GM23338 (cell line): ENCODE data around the gene DCBLD2. TPM values are rescaled to one million over a fixed set of nuclear protein-coding genes. Genes with fewer than 3 reads are reported as not detected.

Source experiments
- ATAC-seq: fragments of 200-7000 bp; cut with Tn5 transposase; 3 replicates; pipeline ENCODE4 v1.9.1; 2020
- DNase-seq: peaks from one replicate; pipeline ENCODE4 v3.0.0-alpha.2; 2015; ENCODE audit warnings: low spot score
- H2AFZ ChIP-seq: fragments of 200-600 bp; sonication (generic); 2 replicates; pipeline ENCODE4 v1.8.0; 2016; ENCODE audit warnings: antibody characterized with exemption, mild to moderate bottlenecking, moderate library complexity
- H3F3A ChIP-seq: fragments of 200-600 bp; sonication (generic); replicated peaks from 2 replicates; pipeline ENCODE4 v1.8.0; 2017; ENCODE audit warnings: antibody characterized with exemption, mixed run types, low read depth
- H3K27ac ChIP-seq: fragments of 200-600 bp; sonication (generic); 2 replicates; pipeline ENCODE4 v1.6.1; 2016; ENCODE audit warnings: low read depth
- H3K27me3 ChIP-seq: fragments of 200-600 bp; sonication (generic); 2 replicates; pipeline ENCODE4 v1.8.0; 2016; ENCODE audit warnings: mild to moderate bottlenecking, mixed run types, moderate library complexity; ENCODE audit not compliant: insufficient read depth
- H3K36me3 ChIP-seq: fragments of 200-600 bp; sonication (generic); 2 replicates; pipeline ENCODE4 v1.8.0; 2016; ENCODE audit warnings: mild to moderate bottlenecking; ENCODE audit not compliant: insufficient read depth
- H3K4me1 ChIP-seq: fragments of 200-600 bp; sonication (generic); 2 replicates; pipeline ENCODE4 v1.8.0; 2016; ENCODE audit warnings: mild to moderate bottlenecking, moderate library complexity; ENCODE audit not compliant: insufficient read depth
- H3K4me2 ChIP-seq: fragments of 200-600 bp; sonication (generic); 2 replicates; pipeline ENCODE4 v1.7.1; 2017; ENCODE audit warnings: mixed run types
- H3K4me3 ChIP-seq: fragments of 200-600 bp; sonication (generic); 2 replicates; pipeline ENCODE4 v1.6.1; 2016; ENCODE audit warnings: mixed run types
- H3K79me2 ChIP-seq: fragments of 200-600 bp; sonication (generic); replicated peaks from 2 replicates; pipeline ENCODE4 v1.8.0; 2017; ENCODE audit warnings: mild to moderate bottlenecking; ENCODE audit not compliant: insufficient read depth
- H3K9me2 ChIP-seq: fragments of 200-600 bp; sonication (generic); 2 replicates; pipeline ENCODE4 v1.8.0; 2017; ENCODE audit not compliant: insufficient read depth
- H4K20me1 ChIP-seq: fragments of 200-600 bp; sonication (generic); replicated peaks from 2 replicates; pipeline ENCODE4 v1.8.0; 2017; ENCODE audit warnings: mild to moderate bottlenecking; ENCODE audit not compliant: insufficient read depth
- H3K27ac Mint-ChIP-seq: 2 replicates; pipeline ENCODE4 v1.8.0; 2020; ENCODE audit warnings: inconsistent platforms, mild to moderate bottlenecking, moderate library complexity, mixed read lengths
- H3K27me3 Mint-ChIP-seq: 3 replicates; pipeline ENCODE4 v1.8.0; 2022; ENCODE audit warnings: low read depth, mild to moderate bottlenecking, moderate library complexity, mixed read lengths, inconsistent platforms; ENCODE audit not compliant: insufficient read depth, poor library complexity
- H3K36me3 Mint-ChIP-seq: 3 replicates; pipeline ENCODE4 v1.8.0; 2021; ENCODE audit warnings: low read depth, mild to moderate bottlenecking, inconsistent platforms, moderate library complexity, mixed read lengths
- H3K4me1 Mint-ChIP-seq: 3 replicates; pipeline ENCODE4 v1.8.0; 2020; ENCODE audit warnings: mild to moderate bottlenecking, inconsistent platforms, mixed read lengths
- H3K4me3 Mint-ChIP-seq: 3 replicates; pipeline ENCODE4 v1.8.0; 2021; ENCODE audit warnings: moderate library complexity, mild to moderate bottlenecking, inconsistent platforms, mixed read lengths
- H3K9me3 Mint-ChIP-seq: 3 replicates; pipeline ENCODE4 v1.8.0; 2020; ENCODE audit warnings: moderate library complexity, mild to moderate bottlenecking, inconsistent platforms, mixed read lengths
- CREB1 ChIP-seq: fragments of 250-450 bp; sonication (Bioruptor Pico); IDR thresholded peaks from 2 replicates; pipeline ENCODE4 v1.5.0; 2020; ENCODE audit warnings: low read depth, mild to moderate bottlenecking, moderate library complexity
- CTCF ChIP-seq, 2 experiments: fragments of 200-600 bp in 1 of 2; sonication (generic) in 1 of 2; conservative IDR thresholded peaks; 2 replicates each; pipeline versions ENCODE4 v1.5.1 to v1.6.1; 2016 to 2017; ENCODE audit warnings: antibody characterized with exemption in 2 of 2, low read depth in 2 of 2, mild to moderate bottlenecking in 2 of 2, moderate library complexity in 1 of 2
- EZH2phosphoT487 ChIP-seq: fragments of 200-600 bp; sonication (generic); IDR thresholded peaks from one replicate; pipeline ENCODE4 v1.8.1; 2018; ENCODE audit warnings: antibody characterized with exemption; ENCODE audit not compliant: unreplicated experiment
- JUNB ChIP-seq: IDR thresholded peaks from one replicate; pipeline ENCODE4 v1.6.1; 2016; ENCODE audit warnings: antibody characterized with exemption; ENCODE audit not compliant: unreplicated experiment
- NANOG ChIP-seq: IDR thresholded peaks from 2 replicates; pipeline ENCODE4 v1.6.1; 2016; ENCODE audit warnings: antibody characterized with exemption, borderline replicate concordance
- STAT1 ChIP-seq: IDR thresholded peaks from one replicate; pipeline ENCODE4 v1.6.1; 2016; ENCODE audit warnings: antibody characterized with exemption; ENCODE audit not compliant: unreplicated experiment
- ZNF331 ChIP-seq: fragments of 250-450 bp; sonication (Bioruptor Pico); IDR thresholded peaks from 2 replicates; pipeline ENCODE4 v1.5.0; 2020; ENCODE audit warnings: low read depth, mild to moderate bottlenecking, moderate library complexity
- polyA plus RNA-seq: library from polyadenylated mRNA; unstranded; fragments of >200 nt; fragmentation: Nextera tagmentation; extraction: Ambion mirVana; gene quantifications from 2 replicates; pipeline ENCODE4 v1.2.1, GENCODE V29; 2016
- total RNA-seq: library from RNA; depleted of rRNA; stranded (reverse); fragments of >200 nt; shearing (Covaris generic); gene quantifications from 2 replicates; pipeline ENCODE4 v1.2.3, GENCODE V29; 2014
- TF ChIP-seq, protein P1 (sequence below): IDR thresholded peaks from 2 replicates; pipeline ENCODE4 v1.6.1; 2016; ENCODE audit warnings: antibody characterized with exemption

The DCBLD2 gene
- total and polyA plus RNA-seq, 2 experiments from 2014 or later, result 25.9 to 69.7 TPM

- Histone ChIP-seq H3K79me2 (no peaks in the 10 kb centered on the region), H3K4me2 (no peak overlapping the region), H3K27ac (no peak overlapping the region), H3K4me3 (no peak overlapping the region), H3F3A (no peaks in the 10 kb centered on the region), H3K9me2 (no peaks in the 10 kb centered on the region), H3K4me1 (no peaks in the 10 kb centered on the region), H3K36me3 (no peaks in the 10 kb centered on the region), H4K20me1 (no peaks in the 10 kb centered on the region), H3K27me3 (no peaks in the 10 kb centered on the region), H2AFZ (no peak overlapping the region)
- TF ChIP-seq, protein P1, sequence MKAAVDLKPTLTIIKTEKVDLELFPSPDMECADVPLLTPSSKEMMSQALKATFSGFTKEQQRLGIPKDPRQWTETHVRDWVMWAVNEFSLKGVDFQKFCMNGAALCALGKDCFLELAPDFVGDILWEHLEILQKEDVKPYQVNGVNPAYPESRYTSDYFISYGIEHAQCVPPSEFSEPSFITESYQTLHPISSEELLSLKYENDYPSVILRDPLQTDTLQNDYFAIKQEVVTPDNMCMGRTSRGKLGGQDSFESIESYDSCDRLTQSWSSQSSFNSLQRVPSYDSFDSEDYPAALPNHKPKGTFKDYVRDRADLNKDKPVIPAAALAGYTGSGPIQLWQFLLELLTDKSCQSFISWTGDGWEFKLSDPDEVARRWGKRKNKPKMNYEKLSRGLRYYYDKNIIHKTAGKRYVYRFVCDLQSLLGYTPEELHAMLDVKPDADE, result no peak
- TF ChIP-seq ZNF331 (CRISPR knock-in tag) (no peak), NANOG (no peak), CREB1 (CRISPR knock-in tag) (no peak), EZH2phosphoT487 (no peak), CTCF (conservative IDR thresholded peaks at IDR 0.05; ENCODE audit: low read depth in 2 of 2) (peak; percentile 52 to 80), STAT1 (no peak)
- Mint-ChIP-seq H3K9me3 (no peaks in the 10 kb centered on the region), H3K27ac (no peak overlapping the region), H3K4me3 (no peak overlapping the region), H3K4me1 (peaks cover 13% of the 10 kb centered on the region), H3K36me3 (peaks cover 11% of the 10 kb centered on the region; the same call in 2 of the 3 replicates), H3K27me3 (no peaks in the 10 kb centered on the region)
- ATAC-seq, result peak; percentile 85
- peak; percentile 76 for DNase-seq
These were observed 83.9 kb downstream of the DCBLD2 start for GRCh38 chr3:98817547-98818041.

DNA sequence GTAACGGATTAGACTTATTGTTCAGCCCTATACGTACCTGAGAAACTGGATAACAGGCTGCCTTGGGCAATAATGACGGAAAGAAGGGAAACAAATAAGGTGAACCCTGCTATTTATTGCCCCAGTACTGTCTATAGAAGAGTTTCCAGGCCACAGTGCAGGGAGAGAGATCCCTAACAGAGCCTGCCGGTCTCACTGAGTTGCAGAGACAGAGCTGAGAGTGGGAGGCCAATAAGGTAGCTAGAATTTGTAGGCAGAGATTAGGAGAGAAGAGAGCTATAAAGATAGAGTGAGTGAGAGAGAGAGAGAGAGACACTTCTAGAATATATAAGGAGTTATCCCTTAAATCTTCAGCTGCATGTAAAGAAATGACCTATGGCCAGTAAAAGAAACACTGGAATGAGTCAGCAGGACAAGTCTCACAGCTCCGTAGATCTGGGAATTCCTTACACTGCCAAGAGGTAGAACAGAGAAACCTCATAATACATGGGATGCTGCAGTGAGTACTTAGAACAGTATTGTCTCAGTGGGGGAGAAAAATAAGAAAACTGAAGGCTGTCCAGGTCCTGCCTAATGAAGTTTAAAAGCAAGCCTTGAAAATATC is 86.6 kb downstream of the DCBLD2 start:
- Histone ChIP-seq H3F3A (no peaks in the 10 kb centered on the region), H3K9me2 (no peaks in the 10 kb centered on the region), H3K4me2 (no peak overlapping the region), H3K4me1 (no peaks in the 10 kb centered on the region), H3K4me3 (no peak overlapping the region), H3K36me3 (peaks cover 11% of the 10 kb centered on the region; the same call in 1 of the 2 replicates), H4K20me1 (no peaks in the 10 kb centered on the region), H3K27me3 (no peaks in the 10 kb centered on the region), H3K27ac (no peak overlapping the region), H3K79me2 (no peaks in the 10 kb centered on the region), H2AFZ (no peak overlapping the region)
- no peak overlapping the region for H3K4me3 Mint-ChIP-seq
- H3K4me1 Mint-ChIP-seq, result peaks cover 13% of the 10 kb centered on the region
- ATAC-seq (no peak), DNase-seq (no peak)
- peak overlapping the region; percentile 70 for H3K27ac Mint-ChIP-seq
- H3K36me3 Mint-ChIP-seq, result peaks cover 19% of the 10 kb centered on the region; the same call in 2 of the 3 replicates
- H3K27me3 Mint-ChIP-seq, result no peaks in the 10 kb centered on the region
- no peaks in the 10 kb centered on the region for H3K9me3 Mint-ChIP-seq
- TF ChIP-seq CTCF (conservative IDR thresholded peaks at IDR 0.05; ENCODE audit: low read depth in 2 of 2), result no peak
- TF ChIP-seq, protein P1, result no peak
- TF ChIP-seq JUNB, result no peak
- no peak for TF ChIP-seq NANOG
- no peak for TF ChIP-seq EZH2phosphoT487
